H9 (cell line): ENCODE results near the gene CLCNKB. TPM values are rescaled to one million over a fixed set of nuclear protein-coding genes. Genes with fewer than 3 reads are reported as not detected.

Source experiments
- DNase-seq: peaks from one replicate; pipeline ENCODE4 v3.0.0-alpha.2; 2017
- H2AFZ ChIP-seq: one replicate; pipeline ENCODE4 v1.6.1; 2013; ENCODE audit warnings: mild to moderate bottlenecking, low read length, control low read depth, moderate library complexity
- H2AK5ac ChIP-seq: 2 replicates; pipeline ENCODE4 v1.6.1; 2013; ENCODE audit warnings: low read length, control low read depth, mixed read lengths; ENCODE audit not compliant: insufficient read length
- H2BK120ac ChIP-seq: one replicate; pipeline ENCODE4 v1.6.1; 2013; ENCODE audit warnings: low read depth, mild to moderate bottlenecking, low read length, control low read depth, inconsistent platforms; ENCODE audit not compliant: poor library complexity, severe bottlenecking
- H2BK12ac ChIP-seq: 2 replicates; pipeline ENCODE4 v1.6.1; 2013; ENCODE audit warnings: low read length, control low read depth, mixed read lengths, low read depth; ENCODE audit not compliant: insufficient read length
- H2BK15ac ChIP-seq: 2 replicates; pipeline ENCODE4 v1.6.1; 2013; ENCODE audit warnings: low read depth, low read length, control low read depth
- H2BK20ac ChIP-seq: one replicate; pipeline ENCODE4 v1.6.1; 2013; ENCODE audit warnings: low read depth, mild to moderate bottlenecking, low read length, control low read depth, inconsistent platforms; ENCODE audit not compliant: poor library complexity, severe bottlenecking
- H2BK5ac ChIP-seq: 2 replicates; pipeline ENCODE4 v1.6.1; 2013; ENCODE audit warnings: low read length, control low read depth, mixed read lengths; ENCODE audit not compliant: insufficient read length
- H3K14ac ChIP-seq: 2 replicates; pipeline ENCODE4 v1.6.1; 2013; ENCODE audit warnings: low read length, control low read depth; ENCODE audit not compliant: insufficient read depth
- H3K18ac ChIP-seq: 2 replicates; pipeline ENCODE4 v1.6.1; 2013; ENCODE audit warnings: low read depth, mild to moderate bottlenecking, mixed read lengths, low read length, control low read depth; ENCODE audit not compliant: insufficient read length
- H3K23ac ChIP-seq: 2 replicates; pipeline ENCODE4 v1.6.1; 2013; ENCODE audit warnings: low read length, control low read depth, mixed read lengths, low read depth; ENCODE audit not compliant: insufficient read length
- H3K23me2 ChIP-seq: 2 replicates; pipeline ENCODE4 v1.6.1; 2013; ENCODE audit warnings: low read depth, mild to moderate bottlenecking, mixed read lengths, low read length, control low read depth; ENCODE audit not compliant: insufficient read length, poor library complexity, severe bottlenecking
- H3K27ac ChIP-seq: 2 replicates; pipeline ENCODE4 v1.5.1; 2013; ENCODE audit warnings: low read length, control low read depth, mixed read lengths, low read depth; ENCODE audit not compliant: insufficient read length
- H3K27me3 ChIP-seq: 2 replicates; pipeline ENCODE4 v1.6.1; 2013; ENCODE audit warnings: low read length, control low read depth, inconsistent platforms; ENCODE audit not compliant: insufficient read depth
- H3K4ac ChIP-seq: 2 replicates; pipeline ENCODE4 v1.6.1; 2013; ENCODE audit warnings: low read depth, mild to moderate bottlenecking, control low read depth, inconsistent platforms, low read length, moderate library complexity
- H3K4me1 ChIP-seq: 2 replicates; pipeline ENCODE4 v1.6.1; 2013; ENCODE audit warnings: low read length, control low read depth, inconsistent platforms; ENCODE audit not compliant: insufficient read depth
- H3K4me2 ChIP-seq: 2 replicates; pipeline ENCODE4 v1.6.1; 2013; ENCODE audit warnings: low read length, control low read depth, mixed read lengths; ENCODE audit not compliant: insufficient read length, insufficient read depth
- H3K56ac ChIP-seq: 2 replicates; pipeline ENCODE4 v1.6.1; 2013; ENCODE audit warnings: low read depth, mild to moderate bottlenecking, mixed read lengths, low read length, control low read depth; ENCODE audit not compliant: insufficient read length
- H3K79me1 ChIP-seq: 2 replicates; pipeline ENCODE4 v1.6.1; 2013; ENCODE audit warnings: low read depth, mild to moderate bottlenecking, moderate library complexity, low read length, control low read depth, inconsistent platforms; ENCODE audit not compliant: insufficient read depth, poor library complexity, severe bottlenecking
- H3K79me2 ChIP-seq: 2 replicates; pipeline ENCODE4 v1.6.1; 2013; ENCODE audit warnings: low read length, control low read depth, inconsistent platforms; ENCODE audit not compliant: insufficient read depth
- H3K9ac ChIP-seq: 2 replicates; pipeline ENCODE4 v1.6.1; 2013; ENCODE audit warnings: low read length, control low read depth, mixed read lengths; ENCODE audit not compliant: insufficient read length; ENCODE audit errors: extremely low read depth
- H3K9me3 ChIP-seq: one replicate; pipeline ENCODE4 v1.6.1; 2013; ENCODE audit warnings: low read depth, low read length, inconsistent platforms; ENCODE audit not compliant: control insufficient read depth
- H3T11ph ChIP-seq: one replicate; pipeline ENCODE4 v1.6.1; 2013; ENCODE audit warnings: mild to moderate bottlenecking, low read length, control low read depth, inconsistent platforms
- H4K20me1 ChIP-seq: one replicate; pipeline ENCODE4 v1.6.1; 2013; ENCODE audit not compliant: control insufficient read depth, insufficient read length, insufficient read depth
- H4K5ac ChIP-seq: 2 replicates; pipeline ENCODE4 v1.6.1; 2013; ENCODE audit warnings: low read depth, mild to moderate bottlenecking, mixed read lengths, low read length, control low read depth; ENCODE audit not compliant: insufficient read length
- H4K8ac ChIP-seq: replicated peaks from 2 replicates; pipeline ENCODE4 v1.6.1; 2013; ENCODE audit warnings: low read length, control low read depth, mixed read lengths, low read depth; ENCODE audit not compliant: insufficient read length
- H4K91ac ChIP-seq: 2 replicates; pipeline ENCODE4 v1.6.1; 2013; ENCODE audit warnings: low read depth, mild to moderate bottlenecking, moderate library complexity, mixed read lengths, low read length, control low read depth; ENCODE audit not compliant: insufficient read length
- H3K27ac Mint-ChIP-seq, 3 experiments: 2 replicates in 2 of 3; 3 replicates in 1 of 3; pipeline ENCODE4 v1.8.0; 2020 to 2021; ENCODE audit warnings: mixed read lengths in 3 of 3, mild to moderate bottlenecking in 1 of 3, moderate library complexity in 1 of 3
- H3K27me3 Mint-ChIP-seq: 2 replicates; pipeline ENCODE4 v1.8.0; 2021; ENCODE audit warnings: low read depth, mild to moderate bottlenecking, moderate library complexity, mixed read lengths
- H3K36me3 Mint-ChIP-seq, 3 experiments: 2 replicates in 2 of 3; 3 replicates in 1 of 3; pipeline ENCODE4 v1.8.0; 2020 to 2021; ENCODE audit warnings: low read depth in 3 of 3, mixed read lengths in 3 of 3; ENCODE audit not compliant: insufficient read depth in 1 of 3
- H3K4me1 Mint-ChIP-seq, 2 experiments: 2 replicates each; pipeline ENCODE4 v1.8.0; 2020; ENCODE audit warnings: mixed read lengths in 2 of 2
- H3K4me3 Mint-ChIP-seq, 2 experiments: 2 replicates in 1 of 2; 3 replicates in 1 of 2; pipeline ENCODE4 v1.8.0; 2020 to 2021; ENCODE audit warnings: mild to moderate bottlenecking in 2 of 2, mixed read lengths in 2 of 2, moderate library complexity in 1 of 2
- H3K9me3 Mint-ChIP-seq, 2 experiments: 2 replicates in 1 of 2; 3 replicates in 1 of 2; pipeline ENCODE4 v1.8.0; 2020; ENCODE audit warnings: mild to moderate bottlenecking in 2 of 2, mixed read lengths in 2 of 2, moderate library complexity in 1 of 2
- CTCF ChIP-seq: fragments of 200-600 bp; sonication (generic); conservative IDR thresholded peaks from 3 replicates; pipeline ENCODE4 v1.8.0; 2021; ENCODE audit warnings: antibody characterized with exemption, mild to moderate bottlenecking
- WGBS: extraction: QIAGEN DNeasy Blood & Tissue Kit; methylation state at CpG from one replicate; pipeline ENCODE4 v1.1.7; 2013; ENCODE audit warnings: missing lambda C conversion rate, low lambda C conversion rate, mixed read lengths; ENCODE audit not compliant: insufficient read length; ENCODE audit errors: extremely low coverage; 5-methylcytosine and 5-hydroxymethylcytosine counted together
- total RNA-seq: library from RNA; stranded (reverse); gene quantifications from 2 replicates; pipeline ENCODE4 v1.2.1, GENCODE V29; 2021

Gene CLCNKB
- total RNA-seq, 1 experiment from 2014 or later = 1.7 TPM

- Histone ChIP-seq H2AK5ac (no peak overlapping the region), H3K4me2 (no peak overlapping the region), H3K9me3 (no peaks in the 10 kb centered on the region), H3K27me3 (peaks cover 5% of the 10 kb centered on the region; the same call in 1 of the 2 replicates), H2BK20ac (no peak overlapping the region), H2BK12ac (no peak overlapping the region), H4K8ac (no peak overlapping the region), H3T11ph (no peak overlapping the region), H3K79me2 (no peaks in the 10 kb centered on the region), H3K18ac (no peak overlapping the region), H3K14ac (no peak overlapping the region), H4K5ac (no peak overlapping the region), H2BK5ac (no peak overlapping the region), H3K27ac (no peak overlapping the region), H3K4ac (no peak overlapping the region), H3K56ac (no peak overlapping the region), H3K79me1 (no peaks in the 10 kb centered on the region), H4K91ac (no peak overlapping the region), H3K9ac (no peak overlapping the region), H2BK15ac (no peak overlapping the region), H2BK120ac (no peak overlapping the region), H2AFZ (no peak overlapping the region), H3K23me2 (peaks cover 5% of the 10 kb centered on the region), H3K4me1 (no peaks in the 10 kb centered on the region), H4K20me1 (no peaks in the 10 kb centered on the region), H3K23ac (no peak overlapping the region)
- peaks cover 15 to 36% of the 10 kb centered on the region in 2 experiments for H3K4me1 Mint-ChIP-seq
- no peak overlapping the region for H3K27ac Mint-ChIP-seq
- TF ChIP-seq CTCF = no peak
- H3K36me3 Mint-ChIP-seq = no peaks in the 10 kb centered on the region
- no CpG with 5 or more reads among the region's 9 CpGs for WGBS
- H3K4me3 Mint-ChIP-seq = no peak overlapping the region
- H3K27me3 Mint-ChIP-seq = peaks cover 59% of the 10 kb centered on the region
- no peaks in the 10 kb centered on the region; a peak in 1 of 5 replicates for H3K9me3 Mint-ChIP-seq
- no peak for DNase-seq
Measured at GRCh38 chr1:16070640-16071355, 27.2 kb downstream of the CLCNKB start.
